ENCODE data around the gene LMTK3.
A peak's percentile ranks its signal among the peaks of the same experiment; 100 is the strongest.
"Not testable (repeated sequence)": the region's sequence is repeated elsewhere in the genome, so short reads cannot be mapped to it uniquely, and the experiment has no call there.

LMTK3 gene

DNA sequence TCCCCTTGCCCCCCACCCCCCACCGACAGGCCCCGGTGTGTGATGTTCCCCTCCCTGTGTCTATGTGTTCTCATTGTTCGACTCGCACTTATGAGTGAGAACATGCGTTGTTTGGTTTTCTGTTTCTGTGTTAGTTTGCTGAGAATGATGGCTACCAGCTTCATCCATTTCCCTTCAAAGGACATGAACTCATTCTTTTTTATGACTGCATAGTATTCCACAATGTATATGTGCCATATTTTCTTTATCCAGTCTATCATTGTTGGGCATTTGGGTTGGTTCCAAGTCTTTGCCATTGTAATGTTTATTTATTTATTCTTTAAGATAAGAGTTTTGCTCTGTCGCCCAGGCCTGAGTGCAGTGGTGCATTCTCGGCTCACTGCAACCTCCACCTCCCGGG lies 26.4 kb upstream of the LMTK3 start:
- DNase-seq, result not testable (repeated sequence)

DNA sequence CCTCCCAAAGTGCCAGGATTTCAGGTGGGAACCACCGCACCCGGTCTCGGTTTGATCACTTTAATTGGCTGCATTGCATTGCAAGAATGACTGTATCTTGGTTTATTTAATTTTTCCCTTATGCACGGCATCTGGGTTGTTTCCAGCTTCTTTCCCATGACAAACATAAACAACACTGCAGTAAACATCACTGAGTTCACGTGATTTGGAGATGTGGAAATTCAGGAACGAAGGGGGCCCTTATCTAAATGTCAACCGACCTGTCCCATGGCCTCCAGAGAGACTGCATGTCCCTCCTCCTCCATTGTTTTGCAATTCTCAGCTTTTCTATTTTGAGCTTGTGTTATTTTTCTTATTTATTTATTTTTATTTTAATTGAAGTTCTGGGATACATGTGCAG lies 25.9 kb upstream of the LMTK3 start:
- no peak for DNase-seq

GRCh38 chr19:48533770-48534169 lies 22.1 kb upstream of the LMTK3 start:
- DNase-seq, result no peak

GRCh38 chr19:48530770-48531169 lies 19.1 kb upstream of the LMTK3 start:
- DNase-seq, result no peak

DNA sequence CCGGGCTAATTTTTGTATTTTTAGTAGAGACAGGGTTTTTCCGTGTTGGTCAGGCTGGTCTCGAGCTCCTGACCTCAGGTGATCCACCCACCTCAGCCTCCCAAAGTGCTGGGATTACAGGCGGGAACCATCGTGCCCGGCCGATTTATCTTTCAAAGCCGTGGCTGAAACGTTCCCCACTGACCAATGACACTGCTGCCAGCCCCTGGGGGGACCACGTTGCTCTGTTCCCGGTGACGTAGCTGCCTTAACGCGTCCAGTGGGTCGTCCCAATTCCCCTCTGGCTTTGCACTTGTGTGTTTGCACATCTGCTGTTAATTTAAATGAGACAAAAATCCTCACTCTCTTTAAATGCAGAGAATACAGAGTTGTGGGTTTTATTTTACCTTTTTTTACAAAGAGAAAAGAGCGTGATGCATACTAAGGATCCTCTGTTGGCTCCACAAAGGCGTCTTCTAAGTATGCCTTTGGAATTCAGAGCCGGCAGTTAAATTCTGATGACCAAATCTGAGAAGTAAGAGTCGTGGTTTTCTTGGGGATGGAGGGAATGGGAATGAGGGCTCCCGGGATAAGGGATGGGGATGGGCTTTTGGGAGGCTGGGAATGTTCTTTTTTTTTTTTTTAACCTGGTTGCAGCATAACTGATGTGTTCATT lies 18.6 kb upstream of the LMTK3 start:
- no peak for DNase-seq

GRCh38 chr19:48529156-48529555 lies 17.5 kb upstream of the LMTK3 start:
- no peak for DNase-seq

- DNase-seq, result no peak
These were observed 13.1 kb upstream of the LMTK3 start for GRCh38 chr19:48524732-48525131.

GRCh38 chr19:48524221-48524620 lies 12.6 kb upstream of the LMTK3 start:
- DNase-seq, result no peak

DNA sequence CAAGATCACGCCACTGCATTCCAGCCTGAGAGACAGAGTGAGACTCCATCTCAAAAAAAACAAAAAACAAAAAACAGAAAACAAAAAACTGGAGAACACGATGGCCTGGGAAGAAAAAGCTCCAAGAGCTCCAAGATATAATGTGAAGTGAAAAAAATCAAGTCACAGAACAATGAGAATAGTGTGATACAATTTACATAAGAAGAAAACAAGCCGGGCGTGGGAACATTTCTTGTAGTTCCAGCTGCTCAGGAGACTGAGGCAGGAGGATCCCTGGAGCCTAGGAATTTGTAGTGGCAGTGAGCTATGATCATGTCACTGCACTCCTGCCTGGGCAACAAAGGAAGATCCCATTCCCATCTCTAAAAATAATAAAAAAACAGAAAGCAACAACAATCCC lies 8.5 kb upstream of the LMTK3 start:
- DNase-seq, result no peak

GRCh38 chr19:48519426-48519825 lies 7.8 kb upstream of the LMTK3 start:
- not testable (repeated sequence) for DNase-seq

- no peak for DNase-seq
These were observed 6.6 kb upstream of the LMTK3 start for GRCh38 chr19:48518207-48518606.

GRCh38 chr19:48516536-48516935 lies 4.9 kb upstream of the LMTK3 start:
- no peak for DNase-seq

DNA sequence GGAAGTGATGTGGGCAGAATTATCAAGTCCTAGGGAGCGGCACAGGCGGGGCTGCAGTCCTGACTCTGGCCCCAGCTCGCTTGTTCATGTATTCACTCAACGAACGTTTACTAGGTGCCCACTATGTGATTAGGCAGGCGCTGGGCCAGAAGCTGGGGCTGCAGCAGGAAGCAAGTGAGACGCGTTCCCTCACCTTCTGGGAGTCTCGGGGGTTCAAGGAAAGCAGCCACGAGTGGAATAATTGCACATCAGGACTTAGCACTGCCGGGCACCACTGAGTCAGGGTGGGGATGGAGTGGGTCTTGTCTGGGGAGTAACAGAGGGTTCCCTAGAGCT lies 2.5 kb upstream of the LMTK3 start:
- no peak for DNase-seq

- DNase-seq, result peak; percentile 75
These were observed 1.9 kb upstream of the LMTK3 start for GRCh38 chr19:48513289-48514122.

DNA sequence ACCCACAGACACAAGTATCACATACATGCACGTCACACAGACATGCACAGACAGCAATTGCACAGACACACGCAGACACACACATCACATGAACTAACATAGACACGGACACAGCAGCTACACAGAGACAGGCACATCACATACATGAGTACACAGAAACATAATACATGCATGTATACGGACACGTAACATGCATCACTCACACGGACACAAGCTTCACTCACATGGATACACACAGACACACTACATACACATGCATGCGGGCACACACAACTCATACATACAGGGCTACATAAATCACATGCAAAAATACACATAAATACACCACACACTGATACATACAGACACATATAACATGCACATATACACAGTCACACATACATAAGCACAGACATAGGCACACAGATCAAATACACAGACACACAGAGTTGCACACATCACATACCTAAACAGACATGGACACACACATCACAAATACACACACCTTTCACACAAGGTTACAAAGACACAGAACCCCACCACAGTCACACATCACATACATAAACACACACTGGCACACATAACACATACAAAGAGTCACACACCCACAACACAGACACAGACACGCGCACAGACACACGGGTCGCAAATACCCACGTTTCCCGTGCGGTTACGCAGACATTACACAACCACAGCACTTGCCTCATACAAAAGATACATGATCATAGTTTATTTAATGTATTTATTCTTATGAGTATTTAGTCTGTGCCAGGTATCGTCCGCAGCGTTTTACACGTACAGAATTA lies 1.1 kb upstream of the LMTK3 start:
- no peak for DNase-seq

GRCh38 chr19:48511321-48511731 lies 309 bp downstream of the LMTK3 start:
- DNase-seq, result no peak

GRCh38 chr19:48510421-48511268 lies 990 bp downstream of the LMTK3 start:
- peak; percentile 57 for DNase-seq

DNA sequence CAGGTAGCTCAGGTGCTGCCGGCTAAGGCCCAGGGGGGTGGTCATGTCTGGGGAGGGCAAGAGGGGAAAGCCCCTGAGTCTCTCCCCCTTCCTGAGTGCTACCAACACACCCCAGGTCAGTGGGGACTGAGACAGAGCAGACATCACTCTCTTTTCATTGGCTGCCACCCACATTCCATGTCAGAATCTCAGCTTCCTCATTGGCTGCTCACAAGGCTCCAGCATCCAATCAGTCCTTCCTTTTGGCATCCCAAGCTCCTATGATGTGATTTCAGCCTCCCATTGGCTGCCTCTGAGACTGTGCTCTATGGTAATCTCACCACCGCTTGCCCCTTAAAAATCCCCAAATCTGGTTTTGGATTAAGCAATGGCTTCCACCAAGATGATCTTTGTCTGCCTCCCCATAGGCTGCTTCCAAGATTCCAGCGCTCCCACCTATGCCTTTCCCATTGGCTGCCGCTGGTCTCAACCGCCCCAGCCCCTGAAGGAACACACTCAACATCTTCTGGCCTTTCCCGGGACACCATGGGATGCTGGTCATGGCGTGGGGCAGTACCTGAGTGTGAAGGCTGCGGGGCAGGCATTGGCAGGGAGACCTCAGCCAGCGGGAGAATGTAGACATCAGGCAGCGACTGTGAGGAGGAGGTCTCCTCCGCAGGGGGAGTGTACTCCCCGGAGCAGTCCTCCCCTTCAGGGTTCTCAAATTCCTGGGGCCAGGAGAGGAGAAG lies 2.0 kb downstream of the LMTK3 start:
- DNase-seq, result no peak

GRCh38 chr19:48508729-48509411 lies 2.8 kb downstream of the LMTK3 start:
- DNase-seq, result no peak

DNA sequence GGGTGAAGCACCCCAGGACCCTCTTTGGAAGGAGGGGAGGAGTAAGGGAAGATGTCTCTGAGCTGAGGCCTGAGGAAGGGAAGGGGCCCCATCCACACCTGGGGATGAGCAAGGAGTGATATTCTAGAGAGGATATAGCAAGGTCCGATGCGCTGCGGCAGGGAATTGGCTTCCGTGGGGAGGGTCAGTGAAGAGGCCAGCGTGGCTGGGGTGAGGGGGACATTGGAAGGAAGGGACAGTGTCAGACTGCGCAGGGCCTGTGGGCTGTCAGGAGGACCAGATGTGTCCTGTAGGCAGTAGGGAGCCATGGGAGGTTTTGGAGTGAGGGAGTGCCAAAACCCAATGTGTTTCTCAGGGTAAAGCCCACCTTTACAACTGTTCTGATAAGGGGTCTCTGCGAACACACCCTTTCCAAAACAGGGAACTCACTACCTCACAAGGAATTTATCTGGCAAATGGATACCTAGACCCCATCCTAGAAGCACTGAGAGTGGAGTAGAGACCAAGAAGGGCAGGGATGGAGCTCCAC lies 3.7 kb downstream of the LMTK3 start:
- no peak for DNase-seq

DNA sequence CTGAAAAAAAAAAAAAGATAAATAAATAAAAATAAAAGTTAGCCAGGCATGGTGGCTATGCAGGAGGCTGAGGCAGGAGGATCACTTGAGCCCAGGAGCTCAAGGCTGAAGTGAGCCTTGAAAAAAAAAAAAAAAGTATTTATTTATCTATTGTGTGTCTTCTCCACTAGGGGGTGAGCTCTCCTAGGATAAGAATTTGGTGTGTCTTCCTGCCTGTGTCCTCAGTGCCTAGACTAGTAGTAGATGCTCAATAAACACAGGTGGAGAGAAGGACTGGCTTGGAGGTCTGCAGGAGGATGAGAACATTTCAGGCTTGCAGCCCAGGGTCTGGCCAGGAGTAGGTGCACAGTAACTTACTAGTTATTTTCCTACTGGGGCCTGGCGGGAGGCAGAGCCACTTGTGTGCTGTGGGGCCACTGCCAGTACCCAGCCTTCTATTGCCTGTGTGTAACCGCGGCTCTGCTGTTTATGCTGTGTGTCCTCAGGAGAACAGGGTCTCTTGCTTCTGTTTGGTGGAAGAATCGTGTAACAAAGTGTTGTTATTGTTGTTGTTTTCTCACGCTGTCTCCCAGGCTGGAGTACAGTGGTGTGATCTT lies 5.4 kb downstream of the LMTK3 start:
- DNase-seq, result peak; percentile 65

Measured in EL (cell line).